ENCODE data around the gene GTF2A2.

Gene GTF2A2

DNA sequence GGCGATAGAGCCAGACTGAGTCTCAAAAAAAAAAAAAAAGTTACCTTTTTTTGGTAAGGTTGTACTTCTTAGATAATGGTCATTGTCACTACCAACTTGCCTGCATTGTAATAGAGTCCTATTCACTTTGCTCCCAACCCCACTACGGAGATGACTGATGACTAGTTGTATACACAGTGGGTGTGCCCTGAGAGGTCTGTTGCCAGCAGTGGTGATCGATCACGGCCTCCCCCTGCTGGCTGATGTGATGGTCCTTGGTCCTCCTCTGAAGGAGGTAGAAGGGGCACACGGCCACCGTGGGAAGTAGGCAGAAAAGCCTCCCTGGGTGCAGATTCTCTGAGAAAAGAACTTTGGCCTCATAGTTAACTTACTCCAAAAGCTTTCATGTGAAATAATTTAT is 35.0 kb downstream of the GTF2A2 start:
- H3K4me3 ChIP-seq (replicated peaks in 1 of 2; ENCODE audit: low read depth in 2 of 2, low read length in 2 of 2): no peak overlapping the region
- TF ChIP-seq, protein P1, sequence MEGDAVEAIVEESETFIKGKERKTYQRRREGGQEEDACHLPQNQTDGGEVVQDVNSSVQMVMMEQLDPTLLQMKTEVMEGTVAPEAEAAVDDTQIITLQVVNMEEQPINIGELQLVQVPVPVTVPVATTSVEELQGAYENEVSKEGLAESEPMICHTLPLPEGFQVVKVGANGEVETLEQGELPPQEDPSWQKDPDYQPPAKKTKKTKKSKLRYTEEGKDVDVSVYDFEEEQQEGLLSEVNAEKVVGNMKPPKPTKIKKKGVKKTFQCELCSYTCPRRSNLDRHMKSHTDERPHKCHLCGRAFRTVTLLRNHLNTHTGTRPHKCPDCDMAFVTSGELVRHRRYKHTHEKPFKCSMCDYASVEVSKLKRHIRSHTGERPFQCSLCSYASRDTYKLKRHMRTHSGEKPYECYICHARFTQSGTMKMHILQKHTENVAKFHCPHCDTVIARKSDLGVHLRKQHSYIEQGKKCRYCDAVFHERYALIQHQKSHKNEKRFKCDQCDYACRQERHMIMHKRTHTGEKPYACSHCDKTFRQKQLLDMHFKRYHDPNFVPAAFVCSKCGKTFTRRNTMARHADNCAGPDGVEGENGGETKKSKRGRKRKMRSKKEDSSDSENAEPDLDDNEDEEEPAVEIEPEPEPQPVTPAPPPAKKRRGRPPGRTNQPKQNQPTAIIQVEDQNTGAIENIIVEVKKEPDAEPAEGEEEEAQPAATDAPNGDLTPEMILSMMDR (IDR thresholded peaks at IDR 0.05; ENCODE audit: low read depth, low read length): peak; percentile 64
- DNase-seq (ENCODE audit: low read depth in 2 of 2): peak; percentile 41 to 78

GRCh38 chr15:59618406-59618805 is 38.9 kb downstream of the GTF2A2 start:
- TF ChIP-seq, protein P1 (IDR thresholded peaks at IDR 0.05; ENCODE audit: low read depth, low read length): no peak
- no peak overlapping the region for H3K4me3 ChIP-seq (replicated peaks in 1 of 2; ENCODE audit: low read depth in 2 of 2, low read length in 2 of 2)
- DNase-seq (ENCODE audit: low read depth in 2 of 2): no peak

- no peak overlapping the region for H3K4me3 ChIP-seq (replicated peaks in 1 of 2; ENCODE audit: low read depth in 2 of 2, low read length in 2 of 2)
- TF ChIP-seq, protein P1 (IDR thresholded peaks at IDR 0.05; ENCODE audit: low read depth, low read length): no peak
- DNase-seq (ENCODE audit: low read depth in 2 of 2): no peak
These were observed 40.9 kb downstream of the GTF2A2 start for GRCh38 chr15:59616379-59616778.

DNA sequence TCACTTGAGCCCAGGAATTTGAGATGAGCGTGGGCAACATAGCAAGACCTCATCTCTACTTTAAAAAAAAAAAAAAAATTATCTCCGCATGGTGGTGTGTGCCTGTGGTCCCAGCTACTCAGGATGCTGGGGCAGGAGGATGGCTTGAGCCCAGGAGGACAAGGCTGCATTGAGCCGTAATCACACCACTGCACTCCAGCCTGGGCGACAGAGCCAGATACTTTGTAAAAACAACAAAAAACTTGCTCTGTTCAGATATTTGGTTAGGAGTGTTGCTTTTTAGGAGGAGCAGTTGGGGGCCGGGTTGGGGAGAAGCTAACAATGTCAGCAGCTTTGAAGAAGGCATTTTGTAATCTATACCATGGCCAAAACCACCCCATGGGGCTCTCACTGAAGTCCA is 41.7 kb downstream of the GTF2A2 start:
- DNase-seq (ENCODE audit: low read depth in 2 of 2): no peak
- H3K4me3 ChIP-seq (replicated peaks in 1 of 2; ENCODE audit: low read depth in 2 of 2, low read length in 2 of 2): no peak overlapping the region
- TF ChIP-seq, protein P1 (IDR thresholded peaks at IDR 0.05; ENCODE audit: low read depth, low read length): no peak

DNA sequence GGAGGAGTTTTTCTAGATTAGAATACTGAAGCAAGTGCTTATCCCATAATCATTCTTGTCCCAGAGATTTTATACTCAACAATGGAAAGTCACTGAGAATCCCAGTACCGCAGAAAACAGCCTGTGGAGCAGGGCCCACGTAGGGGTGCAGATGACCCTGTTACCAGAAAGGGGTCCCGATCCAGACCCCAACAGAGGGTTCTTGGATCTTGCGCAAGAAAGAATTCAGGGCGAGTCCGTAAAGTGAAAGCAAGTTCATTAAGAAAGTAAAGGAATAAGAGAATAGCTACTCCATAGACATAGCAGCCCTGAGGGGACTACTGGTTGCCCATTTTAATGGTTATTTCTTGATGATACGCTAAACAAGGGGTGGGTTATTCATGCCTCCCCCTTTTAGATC is 43.2 kb downstream of the GTF2A2 start:
- TF ChIP-seq, protein P1 (IDR thresholded peaks at IDR 0.05; ENCODE audit: low read depth, low read length): no peak
- no peak for DNase-seq (ENCODE audit: low read depth in 2 of 2)
- H3K4me3 ChIP-seq (replicated peaks in 1 of 2; ENCODE audit: low read depth in 2 of 2, low read length in 2 of 2): no peak overlapping the region

DNA sequence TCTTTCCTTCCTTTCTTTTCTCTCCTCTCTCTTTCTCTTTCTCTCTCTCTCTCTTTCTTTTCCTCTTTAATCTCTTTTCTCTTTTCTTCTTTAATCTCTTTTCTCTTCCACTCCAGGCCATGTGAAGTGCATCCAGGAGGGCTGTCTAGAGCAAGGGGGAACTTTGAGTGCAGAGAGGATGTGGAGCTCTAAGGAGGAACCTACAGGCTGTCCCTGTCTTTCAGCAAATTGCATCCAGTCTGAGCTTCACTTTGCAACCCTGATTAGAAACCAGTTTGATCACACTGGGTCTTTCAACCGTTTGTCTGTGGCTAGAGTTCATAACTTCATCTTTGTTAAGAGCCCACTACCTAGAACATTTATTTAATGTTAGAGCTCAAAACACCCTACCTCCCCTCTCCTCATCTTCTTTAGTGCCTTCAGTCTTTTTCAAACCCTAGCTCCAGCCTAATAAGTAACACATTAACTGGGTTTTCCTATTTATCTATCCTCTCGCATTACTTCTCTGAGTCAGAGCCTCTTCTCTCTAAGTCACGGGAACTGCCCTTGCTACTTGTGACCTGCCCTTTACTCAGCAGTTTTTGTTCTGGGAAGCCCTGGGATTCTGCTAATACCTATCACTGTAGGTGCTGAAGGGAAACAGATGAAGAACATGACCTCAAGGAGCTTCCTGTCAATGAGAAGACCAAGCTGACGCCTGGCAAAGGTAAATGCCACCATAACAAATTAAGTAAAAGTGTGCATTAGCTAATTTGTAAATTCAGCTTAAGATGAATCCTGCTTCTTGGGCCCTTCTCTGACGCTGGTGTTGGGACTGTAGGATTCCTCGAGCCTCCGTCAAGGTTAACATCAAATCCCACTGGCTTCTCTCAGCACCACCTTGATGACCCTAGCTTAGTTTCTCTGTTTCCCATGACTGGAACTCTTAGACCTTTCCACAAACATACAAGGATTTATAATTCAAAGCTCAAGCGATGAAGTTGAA is 45.7 kb downstream of the GTF2A2 start, which contains the start of gene GCNT3:
Gene GCNT3, plus strand, starts transcription at position 508 of the 985 bp plus-strand sequence. CDS start 6,456 bp downstream, outside the sequence.
- TF ChIP-seq, protein P1 (IDR thresholded peaks at IDR 0.05; ENCODE audit: low read depth, low read length): no peak
- H3K4me3 ChIP-seq (replicated peaks in 1 of 2; ENCODE audit: low read depth in 2 of 2, low read length in 2 of 2): no peak within 1 kb of the TSS
- peak; percentile 38 to 55 for DNase-seq (ENCODE audit: low read depth in 2 of 2)
